B cell (primary cell): Measurements from ENCODE around the gene NRG2.

Source experiments
- CTCF ChIP-seq: fragments of 200-600 bp; IDR thresholded peaks from one replicate; pipeline ENCODE4 v1.8.0; 2022; ENCODE audit warnings: antibody characterized with exemption, mild to moderate bottlenecking
- EZH2 ChIP-seq: IDR thresholded peaks from 2 replicates; pipeline ENCODE4 v1.6.1; 2012; ENCODE audit warnings: borderline replicate concordance, low read depth, mild to moderate bottlenecking, moderate library complexity, low read length; ENCODE audit not compliant: insufficient read depth, poor library complexity, severe bottlenecking

GRCh38 chr5:139925650-139926640, 117.2 kb downstream of the NRG2 start:
- TF ChIP-seq CTCF (no peak), EZH2 (no peak)
